C4-2B (cell line): ENCODE results near the gene CD200R1.

Experiments
- CTCF ChIP-seq: fragments of 450-650 bp; conservative IDR thresholded peaks from 2 replicates; pipeline ENCODE4 v1.5.1; 2017; ENCODE audit warnings: mild to moderate bottlenecking
- ZFX ChIP-seq: fragments of 450-650 bp; IDR thresholded peaks from 2 replicates; pipeline ENCODE4 v1.6.1; 2017

DNA sequence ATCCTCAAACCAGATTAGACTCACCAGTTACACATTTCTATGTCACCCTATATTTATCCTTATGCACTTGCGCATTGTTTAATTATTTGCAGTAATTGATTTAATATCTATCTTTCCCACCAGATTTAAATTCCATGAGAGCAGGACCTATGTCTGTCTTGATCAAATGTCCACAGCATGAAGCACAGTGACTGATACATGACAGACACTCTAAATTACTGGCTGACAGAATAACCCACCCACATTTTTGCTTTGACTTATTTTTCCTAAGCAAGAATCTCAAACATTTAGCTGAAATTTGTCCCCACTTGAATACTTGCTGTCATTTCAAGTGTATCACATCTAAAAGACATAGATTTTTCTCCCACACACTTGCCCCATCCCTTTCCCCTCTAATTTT lies 7.5 kb downstream of the CD200R1 start:
- TF ChIP-seq CTCF (no peak), ZFX (no peak)
